Measurements from ENCODE around the gene TBC1D22B. TPM values are rescaled to one million over a fixed set of nuclear protein-coding genes. Genes with fewer than 3 reads are reported as not detected.
A peak's percentile ranks its signal among the peaks of the same experiment; 100 is the strongest.

Gene TBC1D22B
- total RNA-seq, 1 experiment from 2014 or later: 13.5 TPM

DNA sequence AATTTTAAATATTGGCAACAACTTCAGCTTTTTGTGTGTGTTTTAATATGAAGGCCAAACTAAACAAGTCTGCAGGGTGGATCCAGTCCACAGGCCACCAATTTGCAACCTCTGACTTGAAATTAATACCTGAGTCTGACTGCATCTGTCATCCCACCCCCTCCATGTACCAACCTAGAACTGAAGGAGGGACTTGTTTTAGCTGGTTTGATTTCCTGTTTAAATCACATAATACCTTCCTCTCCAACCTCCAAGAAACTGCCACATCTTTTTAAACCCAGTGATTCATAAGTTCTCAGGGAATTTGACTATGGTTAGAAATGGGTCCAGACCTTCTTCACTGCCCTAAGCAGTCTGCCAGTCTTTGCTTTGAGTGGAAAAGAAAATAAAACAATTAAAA is 117.8 kb downstream of the TBC1D22B start:
- CTCF ChIA-PET: interaction anchor here (0.6 kb wide), 1 partner anchor 8 kb away, joined by 6 read pairs; no protein-coding TSS in a partner anchor
- no TSS peak for BruUV-seq (replicated peaks)

GRCh38 chr6:37376078-37376743 is 118.6 kb downstream of the TBC1D22B start:
- no peak overlapping the region for H3K4me3 ChIP-seq (ENCODE audit: low read depth, low read length, poor library complexity, severe bottlenecking)
- no TSS peak for BruUV-seq (replicated peaks)
- no peaks in the 10 kb centered on the region for H3K9me3 ChIP-seq (ENCODE audit: low read depth, low read length, poor library complexity, severe bottlenecking)
- H3K27ac ChIP-seq (ENCODE audit: low read depth, low read length, poor library complexity, severe bottlenecking): no peak overlapping the region
- intact Hi-C loops (cut with micrococcal nuclease; ENCODE audit: unreplicated experiment): no loop called here
- ChIA-PET CTCF (no interaction called here), POLR2A (ENCODE audit: low non-redundant PET) (no interaction called here)
- peaks cover 12% of the 10 kb centered on the region for H3K4me1 ChIP-seq (ENCODE audit: insufficient read depth, low read length, poor library complexity, severe bottlenecking)
- no peak for DNase-seq (ENCODE audit: low spot score)
- H3K36me3 ChIP-seq (ENCODE audit: insufficient read depth, low read length, poor library complexity, severe bottlenecking): peaks cover 6% of the 10 kb centered on the region
- TF ChIP-seq, protein P1, sequence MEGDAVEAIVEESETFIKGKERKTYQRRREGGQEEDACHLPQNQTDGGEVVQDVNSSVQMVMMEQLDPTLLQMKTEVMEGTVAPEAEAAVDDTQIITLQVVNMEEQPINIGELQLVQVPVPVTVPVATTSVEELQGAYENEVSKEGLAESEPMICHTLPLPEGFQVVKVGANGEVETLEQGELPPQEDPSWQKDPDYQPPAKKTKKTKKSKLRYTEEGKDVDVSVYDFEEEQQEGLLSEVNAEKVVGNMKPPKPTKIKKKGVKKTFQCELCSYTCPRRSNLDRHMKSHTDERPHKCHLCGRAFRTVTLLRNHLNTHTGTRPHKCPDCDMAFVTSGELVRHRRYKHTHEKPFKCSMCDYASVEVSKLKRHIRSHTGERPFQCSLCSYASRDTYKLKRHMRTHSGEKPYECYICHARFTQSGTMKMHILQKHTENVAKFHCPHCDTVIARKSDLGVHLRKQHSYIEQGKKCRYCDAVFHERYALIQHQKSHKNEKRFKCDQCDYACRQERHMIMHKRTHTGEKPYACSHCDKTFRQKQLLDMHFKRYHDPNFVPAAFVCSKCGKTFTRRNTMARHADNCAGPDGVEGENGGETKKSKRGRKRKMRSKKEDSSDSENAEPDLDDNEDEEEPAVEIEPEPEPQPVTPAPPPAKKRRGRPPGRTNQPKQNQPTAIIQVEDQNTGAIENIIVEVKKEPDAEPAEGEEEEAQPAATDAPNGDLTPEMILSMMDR (conservative IDR thresholded peaks at IDR 0.05; ENCODE audit: low read depth, low read length): no peak
- TF ChIP-seq EZH2 (IDR thresholded peaks at IDR 0.05; ENCODE audit: borderline replicate concordance, low read depth, low read length, poor library complexity, severe bottlenecking): no peak
- H3K27me3 ChIP-seq (replicated peaks; ENCODE audit: insufficient read depth, low read depth, low read length, poor library complexity): no peaks in the 10 kb centered on the region

More for the DNA sequence above, 117.8 kb downstream of the TBC1D22B start:
- Histone ChIP-seq H3K4me3 (ENCODE audit: low read depth, low read length, poor library complexity, severe bottlenecking) (no peak overlapping the region), H3K27ac (ENCODE audit: low read depth, low read length, poor library complexity, severe bottlenecking) (no peak overlapping the region), H3K27me3 (replicated peaks; ENCODE audit: insufficient read depth, low read depth, low read length, poor library complexity) (no peaks in the 10 kb centered on the region), H3K9me3 (ENCODE audit: low read depth, low read length, poor library complexity, severe bottlenecking) (no peaks in the 10 kb centered on the region), H3K4me1 (ENCODE audit: insufficient read depth, low read length, poor library complexity, severe bottlenecking) (peaks cover 12% of the 10 kb centered on the region), H3K36me3 (ENCODE audit: insufficient read depth, low read length, poor library complexity, severe bottlenecking) (peaks cover 10% of the 10 kb centered on the region)
- DNase-seq (ENCODE audit: low spot score): no peak
- TF ChIP-seq, protein P1 (conservative IDR thresholded peaks at IDR 0.05; ENCODE audit: low read depth, low read length): no peak
- TF ChIP-seq EZH2 (IDR thresholded peaks at IDR 0.05; ENCODE audit: borderline replicate concordance, low read depth, low read length, poor library complexity, severe bottlenecking): no peak
- intact Hi-C loops (cut with micrococcal nuclease; ENCODE audit: unreplicated experiment): no loop called here
- POLR2A ChIA-PET (ENCODE audit: low non-redundant PET): no interaction called here

DNA sequence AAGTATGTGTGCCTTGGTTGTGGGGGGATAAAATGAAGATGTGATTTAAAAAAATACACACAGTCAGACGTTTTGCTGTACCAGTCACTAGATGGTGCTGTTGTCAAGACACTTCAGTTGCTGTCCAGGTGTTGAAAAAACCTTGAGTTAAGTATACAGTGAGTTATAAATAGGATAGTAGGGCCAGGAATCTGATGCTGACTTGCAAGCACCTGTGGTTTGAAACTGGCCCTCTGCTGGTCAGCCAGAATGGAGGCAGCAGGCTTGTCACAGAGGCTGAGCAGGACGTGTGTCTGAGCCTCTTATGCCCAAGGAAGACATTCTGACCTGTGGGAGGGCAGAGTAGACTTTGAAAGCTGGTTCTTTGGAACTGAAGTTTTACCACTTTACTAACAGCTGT is 124.0 kb downstream of the TBC1D22B start:
- TF ChIP-seq EZH2 (IDR thresholded peaks at IDR 0.05; ENCODE audit: borderline replicate concordance, low read depth, low read length, poor library complexity, severe bottlenecking): no peak
- TF ChIP-seq, protein P1 (conservative IDR thresholded peaks at IDR 0.05; ENCODE audit: low read depth, low read length): peak; percentile 65
- no peaks in the 10 kb centered on the region for H3K36me3 ChIP-seq (ENCODE audit: insufficient read depth, low read length, poor library complexity, severe bottlenecking)
- H3K9me3 ChIP-seq (ENCODE audit: low read depth, low read length, poor library complexity, severe bottlenecking): no peaks in the 10 kb centered on the region
- CTCF ChIA-PET: no interaction called here
- BruUV-seq (replicated peaks): TSS peak; percentile 36
- intact Hi-C loops (cut with micrococcal nuclease; ENCODE audit: unreplicated experiment): loop anchor here (10.0 kb wide), 1 partner anchor 183 kb away; no protein-coding TSS in a partner anchor
- peak; percentile 51 for DNase-seq (ENCODE audit: low spot score)
- no peak overlapping the region for H3K27ac ChIP-seq (ENCODE audit: low read depth, low read length, poor library complexity, severe bottlenecking)
- POLR2A ChIA-PET (ENCODE audit: low non-redundant PET): no interaction called here
- H3K4me1 ChIP-seq (ENCODE audit: insufficient read depth, low read length, poor library complexity, severe bottlenecking): no peaks in the 10 kb centered on the region
- H3K27me3 ChIP-seq (replicated peaks; ENCODE audit: insufficient read depth, low read depth, low read length, poor library complexity): no peaks in the 10 kb centered on the region
- H3K4me3 ChIP-seq (ENCODE audit: low read depth, low read length, poor library complexity, severe bottlenecking): no peak overlapping the region

Other genes starting within 250 kb of the TBC1D22B start
- gene PIM1, start 87.6 kb upstream of the TBC1D22B start, total RNA-seq (2021): 8.9 and 10.6 TPM in 2 replicates
- 0.37 TPM in 1 of 2 replicates, not detected in the other for gene TMEM217, start 372 bp downstream of the TBC1D22B start, total RNA-seq (2021)
- 25.6 and 28.5 TPM in 2 replicates for gene RNF8, start 96.2 kb downstream of the TBC1D22B start, total RNA-seq (2021)
- gene CMTR1, start 175.4 kb downstream of the TBC1D22B start, total RNA-seq (2021): 32.3 and 35.8 TPM in 2 replicates
- gene CCDC167, start 242.1 kb downstream of the TBC1D22B start, total RNA-seq (2021): 31.5 and 42.4 TPM in 2 replicates

All from A673 (cell line).